ENCODE data around the gene EYA4.

Gene EYA4, protein sequence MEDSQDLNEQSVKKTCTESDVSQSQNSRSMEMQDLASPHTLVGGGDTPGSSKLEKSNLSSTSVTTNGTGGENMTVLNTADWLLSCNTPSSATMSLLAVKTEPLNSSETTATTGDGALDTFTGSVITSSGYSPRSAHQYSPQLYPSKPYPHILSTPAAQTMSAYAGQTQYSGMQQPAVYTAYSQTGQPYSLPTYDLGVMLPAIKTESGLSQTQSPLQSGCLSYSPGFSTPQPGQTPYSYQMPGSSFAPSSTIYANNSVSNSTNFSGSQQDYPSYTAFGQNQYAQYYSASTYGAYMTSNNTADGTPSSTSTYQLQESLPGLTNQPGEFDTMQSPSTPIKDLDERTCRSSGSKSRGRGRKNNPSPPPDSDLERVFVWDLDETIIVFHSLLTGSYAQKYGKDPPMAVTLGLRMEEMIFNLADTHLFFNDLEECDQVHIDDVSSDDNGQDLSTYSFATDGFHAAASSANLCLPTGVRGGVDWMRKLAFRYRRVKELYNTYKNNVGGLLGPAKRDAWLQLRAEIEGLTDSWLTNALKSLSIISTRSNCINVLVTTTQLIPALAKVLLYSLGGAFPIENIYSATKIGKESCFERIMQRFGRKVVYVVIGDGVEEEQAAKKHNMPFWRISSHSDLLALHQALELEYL

DNA sequence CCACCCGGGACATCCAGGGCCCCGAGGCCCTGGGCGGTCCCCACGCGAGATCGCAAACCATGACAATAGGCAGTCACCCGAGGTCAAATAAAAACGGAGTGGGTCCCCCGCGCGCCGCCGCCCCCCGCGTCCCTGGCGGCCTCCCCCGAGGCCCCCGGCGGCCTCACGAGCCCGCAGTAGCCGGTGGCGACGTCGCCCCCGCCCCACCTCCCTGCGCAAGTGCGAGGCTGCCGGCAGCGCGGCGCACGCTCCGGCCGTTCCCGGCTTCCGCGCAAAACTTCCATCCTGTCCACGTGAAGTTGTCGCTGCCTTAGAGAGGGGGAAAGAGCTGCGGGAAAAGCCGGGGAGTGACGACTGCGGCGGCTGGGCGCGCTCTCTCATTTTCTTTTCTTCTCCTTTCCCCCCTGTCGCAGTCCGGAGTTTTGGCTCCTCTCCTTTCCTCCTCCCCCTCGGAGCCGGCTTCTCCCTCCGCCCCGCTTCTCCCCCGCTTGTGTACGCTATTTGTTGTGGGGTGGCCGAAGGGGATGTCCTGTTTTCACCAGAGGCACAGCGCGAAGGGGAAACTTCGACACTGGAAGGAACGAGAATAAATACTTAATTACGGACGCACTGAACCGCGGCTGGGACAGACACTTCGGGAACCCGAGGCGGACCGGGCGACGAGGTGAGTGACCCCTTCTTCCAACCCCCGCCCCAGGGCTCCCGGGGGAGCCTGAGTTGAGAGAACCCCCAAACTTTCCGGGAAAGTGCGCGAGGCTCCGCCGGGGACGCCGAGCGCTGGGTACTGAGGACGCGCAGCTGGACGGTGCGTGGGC is at the start of gene EYA4:
EYA4 (plus strand) TSS at position 272 of the 815 bp plus-strand sequence. CDS start 33,424 bp downstream, outside the sequence.
- DNase-seq (ENCODE audit: low read depth in 2 of 2): no peak

DNA sequence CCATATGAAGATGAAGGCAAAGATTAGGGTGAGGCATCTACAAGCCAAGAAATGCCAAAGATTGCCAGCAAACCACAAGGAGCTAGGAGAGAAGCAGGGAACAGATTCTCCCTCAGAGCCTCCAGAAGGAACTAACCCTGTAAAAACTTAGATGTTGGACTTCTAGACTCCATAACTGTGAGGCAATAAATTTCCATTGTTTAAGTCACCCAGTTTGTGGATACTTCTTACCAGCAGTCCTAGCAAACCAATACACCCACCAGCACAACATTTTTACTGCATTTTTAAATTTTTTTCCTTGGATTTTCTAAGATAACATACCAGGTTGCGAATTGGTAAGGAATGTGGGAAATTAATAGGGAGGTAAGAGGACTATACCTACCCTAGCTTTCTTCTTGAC is 47.8 kb upstream of the EYA4 start:
- no peak for DNase-seq (ENCODE audit: low read depth in 2 of 2)

DNA sequence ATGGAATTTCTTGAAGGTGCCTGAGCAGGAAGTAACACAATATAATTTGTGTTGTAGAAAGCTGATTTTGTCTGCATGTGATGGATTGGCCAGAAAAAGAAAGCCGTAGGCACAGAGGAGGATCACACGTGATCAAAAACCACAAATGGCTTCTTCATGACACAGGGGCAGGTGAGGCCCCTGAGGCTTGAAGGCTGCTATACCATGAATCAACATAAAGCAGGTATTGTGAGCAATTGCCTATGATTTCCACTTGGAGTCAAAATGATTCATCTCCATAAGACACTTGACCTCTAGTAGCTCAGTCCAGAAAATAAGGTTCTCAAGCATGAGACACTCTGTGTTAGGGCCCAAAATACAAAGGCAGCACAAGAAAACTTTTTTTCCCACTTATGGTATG is 42.4 kb upstream of the EYA4 start:
- no peak for DNase-seq (ENCODE audit: low read depth in 2 of 2)

DNA sequence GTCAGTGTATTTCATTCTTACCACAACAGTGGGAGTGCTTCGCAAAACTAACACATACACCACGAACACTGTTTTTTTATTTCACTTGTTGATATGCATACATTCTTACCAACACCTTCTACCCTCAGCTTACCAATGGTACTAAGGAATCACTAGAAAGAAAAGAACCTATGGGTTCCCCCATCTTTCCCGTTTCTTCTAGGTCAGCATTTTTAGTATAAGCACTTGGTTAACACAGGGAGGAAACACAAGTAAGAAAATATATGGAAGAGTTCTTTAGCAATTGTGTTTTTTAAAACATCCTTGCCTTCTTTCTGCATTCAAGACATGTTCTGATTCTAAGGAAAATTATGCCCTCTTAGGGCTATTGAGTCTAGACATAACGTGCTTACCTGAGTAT is 39.9 kb upstream of the EYA4 start:
- DNase-seq (ENCODE audit: low read depth in 2 of 2): no peak

DNA sequence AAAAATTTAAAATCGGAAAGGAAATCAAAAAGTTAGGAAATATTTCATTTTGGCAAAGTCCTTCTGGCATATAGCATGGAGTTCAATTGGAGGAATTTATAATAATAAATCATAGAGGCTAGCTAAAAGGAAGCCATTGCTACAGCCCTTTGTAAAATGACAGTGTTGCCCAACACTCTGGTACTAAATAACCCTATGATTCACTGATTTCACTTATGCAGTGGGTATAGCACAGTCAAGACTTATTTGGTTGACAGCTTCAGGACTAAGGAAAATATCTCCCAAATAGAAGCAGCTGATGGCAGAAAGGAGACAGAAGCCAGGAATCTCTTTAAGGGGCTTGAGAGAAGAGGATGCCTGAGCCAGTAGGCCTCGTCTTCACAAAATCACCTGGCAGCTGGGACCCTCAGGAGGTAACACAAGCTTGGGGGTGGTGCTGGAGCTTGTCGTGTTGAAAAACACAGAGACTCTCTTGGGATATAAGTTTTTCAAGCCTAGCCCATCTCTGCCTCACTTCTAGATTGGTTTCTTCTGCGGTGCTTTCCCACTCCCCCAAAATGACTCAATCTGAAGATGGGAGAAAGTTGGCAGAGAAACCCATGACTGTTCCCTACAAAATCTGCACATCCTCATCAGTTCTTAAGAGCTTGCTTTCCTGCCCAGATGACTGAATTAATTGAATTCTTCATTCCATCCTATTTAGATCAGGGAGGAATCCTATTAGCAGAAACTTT is 38.4 kb upstream of the EYA4 start:
- DNase-seq (ENCODE audit: low read depth in 2 of 2): no peak

DNA sequence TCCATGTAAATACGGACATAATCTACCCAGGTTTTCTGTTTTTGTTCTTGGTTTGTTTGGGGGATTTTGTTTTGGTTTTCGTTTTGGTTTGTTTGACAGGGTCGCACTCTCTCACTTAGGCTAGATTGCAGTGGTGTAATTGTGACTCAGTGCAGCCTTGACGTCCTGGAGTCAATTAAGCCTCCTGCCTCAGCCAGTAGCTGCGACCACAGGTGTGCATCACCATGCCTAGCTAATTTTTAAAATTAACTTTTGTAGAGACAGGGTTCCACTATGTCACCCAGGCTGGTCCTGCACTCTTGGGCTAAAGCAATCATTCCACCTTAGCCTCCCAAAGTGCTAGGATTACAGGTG is 37.8 kb upstream of the EYA4 start:
- no peak for DNase-seq (ENCODE audit: low read depth in 2 of 2)

DNA sequence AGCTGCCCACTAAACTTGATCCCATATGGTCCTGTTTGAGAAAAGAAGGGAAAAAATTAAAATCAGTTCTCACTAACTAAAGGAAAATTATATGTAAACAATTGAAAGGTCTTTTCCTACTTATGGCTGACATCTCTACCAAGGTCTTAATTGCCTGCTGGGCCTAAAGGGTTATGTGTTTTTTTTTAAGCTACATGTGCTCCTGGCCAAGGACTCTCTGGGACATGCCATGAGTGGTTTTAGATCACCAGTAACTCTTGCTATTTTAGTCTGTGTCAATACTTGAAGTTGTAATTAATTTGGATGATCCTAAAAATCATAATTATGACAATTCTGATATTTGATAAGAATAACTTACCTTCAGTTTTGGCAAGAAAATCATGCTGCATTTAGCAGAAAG is 35.9 kb upstream of the EYA4 start:
- no peak for DNase-seq (ENCODE audit: low read depth in 2 of 2)

DNA sequence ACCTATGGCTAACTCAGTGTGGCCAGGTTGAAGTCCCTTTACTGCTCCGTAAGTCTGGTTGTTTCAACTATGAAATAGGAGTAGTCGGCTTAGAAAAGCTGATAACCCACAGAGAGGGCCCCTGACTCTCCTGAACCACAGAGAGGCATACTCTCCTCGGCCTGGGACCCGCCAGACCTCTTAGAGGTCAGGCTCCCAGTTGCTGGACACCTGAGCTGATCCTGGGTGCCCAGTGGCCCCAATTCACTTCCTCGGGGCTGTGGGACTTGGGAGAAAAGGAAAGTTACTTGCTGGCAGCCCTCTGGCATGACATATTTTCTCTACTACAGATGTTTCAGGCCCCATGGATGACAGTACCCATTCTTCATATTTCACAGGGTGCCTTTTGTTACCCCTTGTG is 34.2 kb upstream of the EYA4 start:
- no peak for DNase-seq (ENCODE audit: low read depth in 2 of 2)

GRCh38 chr6:133207754-133208153 is 33.4 kb upstream of the EYA4 start:
- no peak for DNase-seq (ENCODE audit: low read depth in 2 of 2)

DNA sequence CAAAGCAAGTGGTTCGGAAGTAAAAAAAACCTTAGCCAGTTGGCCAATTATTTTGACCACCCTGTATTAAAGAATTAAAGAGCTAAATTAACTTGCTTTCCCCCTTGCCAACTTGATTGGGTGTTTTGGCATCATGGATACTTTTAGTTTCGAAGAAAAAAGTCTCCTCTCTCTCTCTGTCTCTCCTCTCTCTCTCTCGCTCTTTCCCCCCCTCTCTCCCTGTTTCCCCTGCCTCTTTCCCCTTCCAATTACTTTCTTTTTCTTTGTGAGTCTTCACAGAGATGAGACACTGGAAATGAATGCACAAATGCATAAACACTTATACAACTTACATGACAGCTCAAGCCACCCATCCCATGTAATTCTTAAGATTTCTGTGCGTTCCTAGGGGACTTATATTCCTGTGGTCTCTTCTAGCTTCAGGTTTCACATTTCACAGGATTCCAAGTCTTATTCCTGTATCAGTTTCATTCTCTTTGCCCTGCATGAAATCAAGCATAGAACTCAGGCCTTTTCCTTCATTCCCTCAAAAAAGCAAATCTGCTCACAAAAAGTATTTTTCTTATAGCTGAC is 32.9 kb upstream of the EYA4 start:
- no peak for DNase-seq (ENCODE audit: low read depth in 2 of 2)

DNA sequence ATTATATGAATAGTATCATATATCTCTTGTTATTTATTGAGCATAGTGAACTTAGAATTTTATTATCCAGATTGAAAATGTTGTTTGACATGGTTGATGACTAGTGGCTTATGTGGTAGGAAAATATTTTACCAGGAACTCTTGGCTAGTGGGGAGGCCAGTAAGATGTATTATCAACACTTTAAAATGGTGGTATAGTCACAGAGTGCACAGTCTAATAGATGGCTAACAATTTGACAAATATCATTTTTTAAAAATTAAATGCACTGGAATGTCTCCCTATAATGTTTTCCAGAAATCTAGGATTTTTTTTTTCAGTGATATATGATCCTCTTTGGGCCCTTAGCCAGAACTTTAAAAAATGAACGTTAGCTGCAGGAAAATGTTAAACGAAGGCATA is 26.9 kb upstream of the EYA4 start:
- DNase-seq (ENCODE audit: low read depth in 2 of 2): no peak

DNA sequence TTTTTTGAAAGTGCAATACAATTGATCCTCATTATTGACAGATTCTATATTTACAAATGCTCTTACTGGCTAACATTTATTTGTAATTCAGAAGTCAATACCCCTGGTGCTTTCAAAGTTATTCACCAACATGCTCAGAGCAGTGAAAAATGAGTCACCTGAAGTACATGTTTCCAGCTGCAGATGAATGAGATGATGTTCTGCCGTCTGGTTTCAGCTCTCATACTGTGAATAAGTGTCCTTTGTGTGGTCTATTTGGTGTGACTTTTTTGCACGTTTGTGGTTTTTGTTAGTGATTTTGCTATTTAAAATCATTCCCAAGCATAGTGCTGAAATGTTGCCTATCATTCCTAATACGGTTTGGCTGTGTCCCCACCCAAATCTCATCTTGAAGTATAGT is 22.3 kb upstream of the EYA4 start:
- no peak for DNase-seq (ENCODE audit: low read depth in 2 of 2)

- no peak for DNase-seq (ENCODE audit: low read depth in 2 of 2)
Measured at GRCh38 chr6:133223452-133224029, 17.6 kb upstream of the EYA4 start.

DNA sequence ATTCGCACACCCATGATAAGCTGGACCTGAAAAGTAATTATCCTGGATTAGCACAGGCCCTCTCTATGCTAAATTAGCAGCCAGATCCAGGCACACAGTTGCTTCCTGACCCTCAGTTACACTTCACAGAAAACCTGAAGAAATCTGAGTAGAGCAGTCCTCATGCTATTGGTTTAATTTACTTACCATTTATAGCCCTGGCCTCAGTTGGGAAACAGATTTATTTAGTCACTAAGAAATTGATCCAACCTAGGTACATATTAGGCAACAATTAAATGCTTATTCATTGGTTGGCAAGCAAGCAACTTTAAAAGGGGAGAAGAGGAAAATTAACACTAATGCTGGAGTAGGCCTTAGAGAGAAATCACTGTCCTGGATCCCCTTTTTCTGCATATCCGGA is 15.6 kb upstream of the EYA4 start:
- no peak for DNase-seq (ENCODE audit: low read depth in 2 of 2)

DNA sequence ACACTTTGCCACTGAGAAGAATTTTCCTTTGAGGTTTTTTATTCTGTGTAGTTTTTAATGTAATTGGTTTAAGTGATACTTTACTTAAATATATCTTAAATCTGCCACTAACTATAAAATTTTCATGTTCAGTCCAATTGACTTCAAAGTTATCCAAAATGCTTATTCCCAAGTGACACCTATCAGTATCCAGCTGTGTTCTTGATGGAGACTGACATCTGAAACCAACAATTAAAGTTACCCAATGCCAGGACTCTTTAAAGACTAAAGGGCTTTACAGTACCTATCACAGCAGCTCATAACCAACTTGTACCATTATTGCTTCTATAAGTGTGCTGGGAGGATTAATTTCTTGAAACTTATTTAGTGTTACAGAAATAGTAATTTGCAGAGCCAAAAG is 13.8 kb upstream of the EYA4 start:
- no peak for DNase-seq (ENCODE audit: low read depth in 2 of 2)

- no peak for DNase-seq (ENCODE audit: low read depth in 2 of 2)
Measured at GRCh38 chr6:133230052-133230451, 11.1 kb upstream of the EYA4 start.

DNA sequence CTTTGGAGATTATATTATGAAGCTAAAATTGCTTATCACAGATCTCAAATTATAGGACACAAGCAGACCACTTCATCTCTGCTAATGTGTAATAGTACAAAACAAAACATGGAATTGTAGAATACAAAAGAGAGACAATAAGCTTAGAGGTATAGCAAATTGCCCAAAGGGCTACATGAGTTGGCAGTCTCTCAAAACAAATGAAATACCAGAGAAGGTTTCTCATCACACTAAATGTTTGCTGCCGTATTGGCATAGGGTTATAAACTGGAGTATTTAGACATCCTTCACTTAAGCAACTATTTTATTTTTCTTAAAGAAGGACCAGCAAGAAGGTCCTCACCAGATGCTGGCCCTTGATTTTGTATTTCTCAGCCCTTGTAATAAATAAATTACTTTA is 5.9 kb upstream of the EYA4 start:
- DNase-seq (ENCODE audit: low read depth in 2 of 2): no peak

GRCh38 chr6:133236932-133237331 is 4.2 kb upstream of the EYA4 start:
- no peak for DNase-seq (ENCODE audit: low read depth in 2 of 2)

GRCh38 chr6:133240511-133241085 is 559 bp upstream of the EYA4 start:
- DNase-seq (ENCODE audit: low read depth in 2 of 2): no peak

- DNase-seq (ENCODE audit: low read depth in 2 of 2): no peak
Measured at GRCh38 chr6:133241901-133242636, 912 bp downstream of the EYA4 start.

All from stimulated activated CD8-positive, alpha-beta memory T cell treated with anti-CD3 and anti-CD28 coated beads, Interleukin-7, amount 100 ng/mL, for 4 hours (primary cell).